ENCODE results near the gene HTR3E.
A peak's percentile ranks its signal among the peaks of the same experiment; 100 is the strongest.

The HTR3E gene

DNA sequence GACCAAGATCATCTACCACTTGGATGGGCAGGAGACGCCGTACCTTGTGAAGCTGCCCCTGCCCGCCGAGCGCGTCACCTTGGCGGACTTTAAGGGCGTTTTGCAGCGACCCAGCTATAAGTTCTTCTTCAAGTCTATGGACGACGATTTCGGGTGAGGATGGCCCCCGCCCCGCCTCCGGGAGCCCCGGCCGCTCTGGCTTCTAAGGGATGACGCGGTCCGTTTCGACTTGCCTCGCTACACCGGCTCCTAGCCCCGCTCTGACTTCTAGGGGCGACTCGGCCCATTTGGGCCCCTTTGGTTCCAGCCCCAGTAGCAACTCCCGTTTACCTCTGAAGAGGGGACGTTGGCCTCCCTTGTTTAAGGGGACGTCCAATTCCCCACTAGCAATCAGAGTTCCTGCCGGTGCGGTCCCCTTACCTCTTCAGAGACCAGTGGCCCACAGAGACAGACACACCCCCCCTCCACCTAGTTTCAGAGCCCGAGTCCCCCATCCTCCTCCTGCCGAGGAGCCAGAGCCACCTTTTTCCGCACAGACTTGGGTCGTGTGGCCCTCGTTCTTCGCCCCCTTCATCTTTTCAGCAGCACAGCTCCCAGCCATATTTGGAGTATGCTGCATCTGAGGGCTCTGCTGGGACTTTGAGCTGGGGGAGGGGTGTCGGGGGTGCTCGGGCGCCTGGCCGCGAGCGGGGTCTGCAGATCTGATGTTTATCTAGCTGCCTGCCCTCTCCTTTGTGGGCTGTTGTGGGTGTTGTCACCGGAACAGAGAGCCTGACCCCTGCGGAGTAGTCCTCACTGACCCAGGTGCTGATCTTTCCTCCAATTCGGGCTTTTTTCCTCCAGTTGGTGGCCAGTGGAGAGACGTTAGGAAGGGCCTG, 59.0 kb downstream of the HTR3E start:
- DNase-seq (ENCODE audit: low spot score), result peak; percentile 54

DNA sequence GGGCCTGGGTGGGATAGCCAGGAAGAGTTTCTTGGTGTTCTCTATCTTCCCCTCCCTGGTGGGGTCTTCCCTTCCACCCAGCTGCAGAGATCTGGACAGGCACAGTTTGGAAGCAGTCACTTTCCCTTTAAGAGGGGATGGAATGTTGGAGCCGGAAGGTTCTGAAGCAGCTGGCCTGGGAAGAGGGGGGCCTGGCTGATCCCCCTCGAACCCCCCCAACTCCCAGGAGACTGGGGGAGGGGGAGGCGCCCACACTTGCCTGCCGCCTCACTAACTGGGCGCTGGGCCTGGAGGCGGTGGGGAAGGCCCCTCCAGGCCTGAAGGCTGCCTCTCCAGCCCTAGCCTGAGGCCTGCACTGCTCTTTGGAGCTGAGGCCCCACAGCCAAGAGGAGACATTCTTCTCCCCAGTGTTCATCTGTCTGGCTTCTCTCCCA, 59.7 kb downstream of the HTR3E start:
- DNase-seq (ENCODE audit: low spot score), result no peak

Data from hematopoietic multipotent progenitor cell treated with erythropoietin and hydrocortisone succinate and interleukin-3 and kit ligand, for 15 days (in vitro differentiated cells).